G401 (cell line): ENCODE measurements around the gene TAF15. TPM values are rescaled to one million over a fixed set of nuclear protein-coding genes. Genes with fewer than 3 reads are reported as not detected.

Experiments used
- DNase-seq: peaks from one replicate; pipeline ENCODE4 v3.0.0-alpha.2; 2015; ENCODE audit warnings: low spot score
- in situ Hi-C: cut with HindIII; loops from 2 replicates; pipeline ENCODE4 v1.10.0; 2016; ENCODE audit warnings: low sequenced_read_pairs, mixed read lengths
- total RNA-seq: library from RNA; depleted of rRNA; stranded (reverse); fragments of >200 nt; shearing (Covaris generic); gene quantifications from 2 replicates; pipeline ENCODE4 v1.2.3, GENCODE V29; 2014

TAF15 gene
- total RNA-seq, 1 experiment from 2014 or later = 23.9 TPM

- no peak for DNase-seq
- in situ Hi-C loops = no loop called here
Observed at GRCh38 chr17:35809855-35810461, 674 bp downstream of the TAF15 start.

DNA sequence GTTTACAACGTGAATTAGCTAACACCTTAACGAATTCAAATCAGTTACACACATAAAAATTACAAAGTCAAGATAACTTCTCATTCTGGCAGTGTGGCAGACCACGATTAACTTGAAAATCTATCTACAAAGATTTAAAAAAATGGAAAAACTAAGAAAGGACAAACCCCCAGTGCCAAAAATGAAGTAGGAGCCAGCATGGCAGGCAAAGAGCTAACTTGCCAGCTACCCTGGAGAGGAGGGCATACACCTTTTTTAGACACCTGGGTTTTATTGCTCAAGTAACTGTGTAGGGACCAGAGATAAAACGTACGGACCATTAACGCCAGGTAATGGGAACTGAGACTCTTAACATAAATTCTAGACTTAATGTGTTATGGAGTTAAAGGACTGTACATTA, 2.5 kb downstream of the TAF15 start:
- in situ Hi-C loops = no loop called here
- no peak for DNase-seq

GRCh38 chr17:35812456-35812855, 3.2 kb downstream of the TAF15 start:
- no peak for DNase-seq
- in situ Hi-C loops = no loop called here

GRCh38 chr17:35816723-35817122, 7.4 kb downstream of the TAF15 start:
- in situ Hi-C loops = no loop called here
- DNase-seq = no peak

DNA sequence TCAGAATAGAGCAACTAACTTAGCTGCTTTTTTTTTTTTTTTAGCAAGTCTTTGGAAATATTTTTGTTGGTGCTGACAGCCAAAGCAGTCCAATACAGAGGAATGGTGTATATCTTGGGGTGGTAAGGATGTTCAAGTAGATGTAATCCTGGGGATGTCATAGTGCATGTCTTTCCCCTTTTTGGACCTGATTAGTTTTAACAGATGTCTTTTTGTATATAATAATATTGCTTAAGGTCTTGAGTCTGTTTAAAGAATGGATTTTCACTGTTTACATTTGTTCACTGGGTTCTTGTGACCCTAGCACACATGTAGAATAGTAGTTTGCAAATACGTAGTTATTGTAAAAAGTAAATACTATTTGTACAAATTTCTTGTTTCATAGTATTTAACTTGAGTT, 7.9 kb downstream of the TAF15 start:
- DNase-seq = no peak
- in situ Hi-C loops = no loop called here

DNA sequence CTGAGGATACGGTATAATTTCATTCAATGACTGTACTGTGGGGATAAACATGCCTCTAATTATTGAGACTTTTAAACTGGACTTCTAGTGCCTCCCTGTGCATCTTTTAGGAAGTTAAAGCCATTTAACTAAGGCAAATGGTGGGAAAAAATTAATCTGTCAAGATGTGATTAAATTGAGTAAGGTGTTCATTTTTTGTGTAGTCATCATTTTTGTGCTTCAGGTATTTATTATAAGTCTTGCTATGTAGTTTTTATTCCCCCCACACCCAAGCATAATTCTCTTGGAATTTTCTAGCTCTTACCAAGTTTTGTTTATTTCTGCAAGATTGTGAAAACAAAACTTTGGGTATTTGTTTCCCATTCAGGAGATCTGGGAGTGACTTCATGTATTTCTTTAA, 10.2 kb downstream of the TAF15 start:
- in situ Hi-C loops = no loop called here

DNA sequence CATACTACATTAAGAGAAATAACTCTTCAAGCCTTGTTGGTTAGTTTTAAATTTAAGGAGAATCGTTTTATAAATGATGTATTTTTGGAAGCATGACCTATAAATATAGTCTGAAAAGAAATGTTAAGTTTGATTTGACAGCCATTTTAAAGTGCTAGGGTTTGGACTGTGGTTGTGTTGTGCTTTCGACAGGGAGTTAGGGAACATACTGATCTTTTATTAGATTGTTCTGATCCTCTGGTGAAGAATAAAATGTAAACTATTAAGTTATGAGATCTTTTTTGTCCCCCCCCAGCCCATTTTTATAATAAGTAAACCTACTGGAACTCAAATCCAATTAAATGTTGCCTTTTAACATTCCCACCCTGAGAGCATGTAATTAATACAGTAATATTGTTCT, 12.0 kb downstream of the TAF15 start:
- no peak for DNase-seq
- in situ Hi-C loops = no loop called here

More for the DNA sequence above, 10.2 kb downstream of the TAF15 start:
- no peak for DNase-seq

DNA sequence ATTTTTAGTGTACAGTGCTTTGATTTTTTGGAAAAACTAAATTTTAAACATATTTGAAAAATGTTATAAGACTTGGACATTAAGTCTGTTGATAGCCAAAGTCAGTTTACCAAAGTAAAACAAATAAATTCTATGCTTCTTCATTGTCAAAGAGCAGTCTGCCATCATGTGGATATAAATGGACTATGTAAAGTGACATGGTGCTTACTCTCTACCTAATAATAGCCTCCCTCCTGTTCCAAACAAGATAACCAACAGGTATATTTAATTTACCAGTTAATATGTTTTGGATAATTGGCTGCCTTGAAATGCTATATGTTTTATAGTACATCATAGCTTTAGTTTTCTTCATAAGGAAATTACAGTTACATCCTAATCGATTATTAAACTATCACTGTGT, 15.9 kb downstream of the TAF15 start:
- in situ Hi-C loops = no loop called here
- DNase-seq = no peak

GRCh38 chr17:35841101-35841500, 31.8 kb downstream of the TAF15 start:
- in situ Hi-C loops = no loop called here
- no peak for DNase-seq

- in situ Hi-C loops = no loop called here
- DNase-seq = no peak
Observed at GRCh38 chr17:35841505-35841904, 32.2 kb downstream of the TAF15 start.

DNA sequence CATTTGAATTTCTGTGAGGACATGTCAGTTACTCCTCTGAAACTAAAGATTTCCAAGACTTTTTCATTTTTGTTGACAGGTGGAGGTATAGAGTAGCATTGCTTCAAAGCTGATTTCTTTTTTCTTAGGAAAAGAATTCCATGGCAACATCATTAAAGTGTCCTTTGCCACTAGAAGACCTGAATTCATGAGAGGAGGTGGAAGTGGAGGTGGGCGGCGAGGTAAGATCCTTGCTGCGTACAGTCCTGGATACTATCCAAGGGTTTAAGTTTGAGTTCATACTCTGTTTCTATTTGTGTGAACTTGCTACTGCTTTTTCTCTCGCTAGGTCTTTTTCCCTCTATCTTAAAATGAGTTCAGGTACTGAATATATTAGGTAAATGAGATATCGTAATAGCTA, 33.0 kb downstream of the TAF15 start:
- in situ Hi-C loops = no loop called here
- DNase-seq = no peak

DNA sequence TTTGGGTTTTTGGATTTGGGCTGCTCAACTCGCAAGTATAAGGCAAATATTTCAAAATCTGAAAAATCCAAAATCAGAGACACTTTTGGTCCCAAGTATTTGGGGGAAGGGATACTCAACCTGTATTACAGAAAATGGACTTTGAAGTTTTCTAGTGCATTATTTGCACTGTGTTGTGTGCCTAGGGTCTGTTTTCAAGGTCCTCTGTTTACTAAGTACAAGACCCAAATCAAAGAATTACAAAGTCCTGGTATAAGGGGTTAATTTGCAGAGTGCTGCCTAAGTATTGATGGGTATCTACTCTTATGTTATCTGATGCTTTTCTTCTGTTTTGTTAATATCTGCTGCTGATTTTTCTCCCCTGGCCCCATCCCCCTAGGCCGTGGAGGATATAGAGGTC, 34.4 kb downstream of the TAF15 start:
- in situ Hi-C loops = no loop called here
- no peak for DNase-seq

GRCh38 chr17:35844547-35844946, 35.3 kb downstream of the TAF15 start:
- DNase-seq = no peak
- in situ Hi-C loops = no loop called here

- in situ Hi-C loops = no loop called here
- DNase-seq = no peak
Observed at GRCh38 chr17:35846055-35846809, 36.9 kb downstream of the TAF15 start.

DNA sequence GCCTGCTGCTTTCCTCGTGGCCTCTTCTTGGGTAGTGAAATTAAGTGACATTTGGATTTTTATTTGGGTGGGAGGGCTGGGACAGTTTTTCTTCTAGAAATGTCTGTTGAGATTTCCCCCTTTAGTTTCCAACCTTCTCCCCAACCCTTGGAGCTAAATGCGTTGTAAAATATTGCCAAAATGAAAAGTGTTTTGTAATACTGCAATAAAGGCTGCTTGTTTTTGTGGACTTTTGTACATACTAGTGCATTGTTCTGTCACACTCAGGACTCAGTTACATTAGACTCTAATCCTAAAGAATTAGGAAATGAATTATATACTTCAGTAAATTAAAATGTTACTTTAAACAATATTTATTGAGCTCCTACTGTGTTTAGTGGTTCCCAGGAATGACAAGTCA, 37.7 kb downstream of the TAF15 start:
- DNase-seq = no peak
- in situ Hi-C loops = no loop called here

- in situ Hi-C loops = no loop called here
Observed at GRCh38 chr17:35847633-35848373, 38.5 kb downstream of the TAF15 start.

DNA sequence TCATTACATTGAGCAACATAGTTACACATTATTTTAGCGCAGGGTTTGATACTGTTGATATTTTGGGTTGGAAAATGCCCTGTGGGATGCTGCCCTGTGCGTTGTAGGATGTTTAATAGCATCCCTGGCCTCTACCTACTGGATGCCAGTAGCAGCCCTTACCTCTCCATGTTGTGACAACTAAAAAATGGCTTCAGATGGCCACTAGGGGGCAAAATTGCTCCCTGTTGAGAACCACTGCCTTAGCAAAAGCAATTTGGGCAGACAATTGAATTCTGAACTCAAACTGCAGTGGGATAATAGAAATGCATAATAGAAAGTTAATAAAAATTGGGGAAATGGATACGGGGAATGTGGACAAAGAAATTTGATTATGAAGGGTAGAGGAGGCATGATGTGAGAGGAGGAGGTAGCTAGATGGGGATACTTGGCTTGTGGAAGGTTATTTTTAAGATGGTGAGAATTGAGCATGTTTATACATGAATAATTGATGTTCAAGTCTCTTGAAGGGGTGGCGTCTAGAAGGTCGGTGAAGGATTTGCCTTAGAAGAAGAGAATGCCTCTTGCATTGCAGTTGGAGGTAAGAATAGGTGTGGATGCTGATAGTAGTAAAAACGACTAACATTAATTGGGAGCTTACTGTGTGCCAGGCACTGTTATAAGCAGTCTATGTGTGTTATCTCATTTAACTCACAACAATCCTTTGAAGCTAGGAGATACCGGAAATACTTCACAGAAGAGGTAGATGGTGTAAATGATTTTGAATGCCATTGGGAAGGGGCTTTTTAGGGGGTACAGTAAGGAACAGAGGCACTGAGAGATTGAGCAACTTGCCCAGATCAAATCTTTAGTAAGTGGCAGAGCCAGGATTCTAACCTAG, 40.4 kb downstream of the TAF15 start:
- DNase-seq = peak; percentile 76
- in situ Hi-C loops = no loop called here

More at GRCh38 chr17:35847633-35848373, 38.5 kb downstream of the TAF15 start:
- no peak for DNase-seq

DNA sequence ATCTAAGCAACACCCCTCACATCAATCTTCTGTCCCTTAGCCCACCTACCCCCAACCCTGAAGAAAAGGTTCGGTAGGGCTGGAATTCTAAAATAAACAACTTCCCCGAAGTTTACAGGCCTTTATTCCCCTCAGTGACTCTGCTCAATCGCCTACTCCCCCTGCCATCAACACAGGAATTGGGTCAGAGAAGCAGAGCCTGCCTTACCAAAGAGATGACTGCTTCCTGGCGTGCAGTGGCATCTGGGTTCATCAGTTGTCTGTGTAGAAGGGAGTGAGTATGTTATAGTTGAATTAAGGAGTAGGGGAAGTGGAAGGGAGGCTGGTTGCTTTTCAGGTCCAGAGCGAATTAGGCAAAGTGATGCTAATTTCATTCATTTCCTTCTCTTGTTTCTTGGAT, 46.7 kb downstream of the TAF15 start:
- no peak for DNase-seq
- in situ Hi-C loops = no loop called here

- in situ Hi-C loops = no loop called here
- no peak for DNase-seq
Observed at GRCh38 chr17:35856603-35857002, 47.3 kb downstream of the TAF15 start.
